Measurements from ENCODE around the gene ENOX1. TPM values are rescaled to one million over a fixed set of nuclear protein-coding genes. Genes with fewer than 3 reads are reported as not detected.
A peak's percentile ranks its signal among the peaks of the same experiment; 100 is the strongest.

The ENOX1 gene
- total and polyA plus RNA-seq, 2 donors (not counting 3 experiments of a cell fraction or from before 2014, with no cell fraction given): 0.17 to 0.97 TPM

- Histone ChIP-seq H3K9ac (replicated peaks; ENCODE audit: extremely low read depth, insufficient read depth, low read length) (no peak overlapping the region), H3K27ac (ENCODE audit: insufficient read depth, low read depth, low read length) (no peak overlapping the region), H3K9me1 (replicated peaks; ENCODE audit: control insufficient read depth, extremely low read depth, insufficient read depth, low read length) (no peaks in the 10 kb centered on the region), H3K79me2 (ENCODE audit: control insufficient read depth, insufficient read depth, low read length) (no peaks in the 10 kb centered on the region), H4K20me1 (replicated peaks; ENCODE audit: control insufficient read depth, extremely low read depth, insufficient read depth, low read length) (no peaks in the 10 kb centered on the region), H3K9me3 (replicated peaks; ENCODE audit: control insufficient read depth, insufficient read depth, low read length) (no peaks in the 10 kb centered on the region), H3K4me2 (ENCODE audit: insufficient read depth, low read length) (no peak overlapping the region), H3K36me3 (ENCODE audit: control insufficient read depth in 2 of 2, extremely low read depth in 1 of 2, insufficient read depth in 2 of 2, low read length in 2 of 2) (no peaks in the 10 kb centered on the region), H3K4me3 (replicated peaks in 1 of 3; ENCODE audit: insufficient read depth in 1 of 3, low read depth in 1 of 3, low read length in 3 of 3) (no peak overlapping the region), H3K4me1 (ENCODE audit: control insufficient read depth, extremely low read depth, insufficient read depth, low read length) (no peaks in the 10 kb centered on the region), H3K27me3 (ENCODE audit: control insufficient read depth in 2 of 2, insufficient read depth in 2 of 2, low read length in 2 of 2) (no peaks in the 10 kb centered on the region), H2AFZ (ENCODE audit: low read depth, low read length) (no peak overlapping the region)
- CTCF ChIA-PET: interaction anchor here (1.2 kb wide), 1 partner anchor 10 kb away, joined by 3 read pairs; no protein-coding TSS in a partner anchor
- dilution Hi-C loops (cut with MboI; ENCODE audit: extremely low pct_ligation_motif_present, low sequenced_read_pairs): no loop called here
- no TSS peak for BruUV-seq (replicated peaks)
- intact Hi-C loops (cut with micrococcal nuclease): no loop called here
- TF ChIP-seq POLR2A (IDR thresholded peaks at IDR 0.05; ENCODE audit: low read depth, low read length): no peak
- TF ChIP-seq JUN (IDR thresholded peaks at IDR 0.05; ENCODE audit: borderline replicate concordance, insufficient read depth, insufficient read length, low read depth): peak; percentile 38
- peak; percentile 15 for TF ChIP-seq FOS (IDR thresholded peaks at IDR 0.05; ENCODE audit: borderline replicate concordance, insufficient read depth, low read length)
- FAIRE-seq (peak; percentile 8), DNase-seq (ENCODE audit: low read depth, low spot score) (peak; percentile 19)
- POLR2A ChIA-PET: no interaction called here
Observed at GRCh38 chr13:43227721-43228120, 559.1 kb downstream of the ENOX1 start.

DNA sequence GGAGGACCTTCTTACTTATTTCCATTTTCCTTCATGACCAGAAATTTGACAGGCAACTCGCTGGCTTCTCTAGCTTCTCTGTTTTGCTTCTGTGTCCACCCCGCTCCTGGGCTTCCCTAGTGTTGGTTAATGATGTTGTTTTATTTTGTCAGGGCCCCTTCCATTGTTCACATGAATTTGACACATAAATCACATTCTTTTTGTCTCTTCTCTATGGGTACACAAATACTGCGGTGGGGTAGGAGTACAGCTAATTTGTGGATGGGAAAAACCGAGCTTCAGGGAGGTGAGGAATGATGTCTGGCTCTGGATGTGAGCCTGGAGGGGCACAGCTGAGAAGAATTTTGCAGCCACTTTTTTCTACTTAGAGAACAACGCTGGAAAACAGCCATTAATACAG, 563.6 kb downstream of the ENOX1 start:
- Histone ChIP-seq H3K4me1 (ENCODE audit: control insufficient read depth, extremely low read depth, insufficient read depth, low read length) (no peaks in the 10 kb centered on the region), H3K36me3 (ENCODE audit: control insufficient read depth in 2 of 2, extremely low read depth in 1 of 2, insufficient read depth in 2 of 2, low read length in 2 of 2) (no peaks in the 10 kb centered on the region), H3K4me2 (ENCODE audit: insufficient read depth, low read length) (no peak overlapping the region), H3K9ac (replicated peaks; ENCODE audit: extremely low read depth, insufficient read depth, low read length) (no peak overlapping the region), H3K27me3 (ENCODE audit: control insufficient read depth in 2 of 2, insufficient read depth in 2 of 2, low read length in 2 of 2) (no peaks in the 10 kb centered on the region), H3K4me3 (replicated peaks in 1 of 3; ENCODE audit: insufficient read depth in 1 of 3, low read depth in 1 of 3, low read length in 3 of 3) (no peak overlapping the region), H3K9me3 (replicated peaks; ENCODE audit: control insufficient read depth, insufficient read depth, low read length) (no peaks in the 10 kb centered on the region), H4K20me1 (replicated peaks; ENCODE audit: control insufficient read depth, extremely low read depth, insufficient read depth, low read length) (no peaks in the 10 kb centered on the region), H3K79me2 (ENCODE audit: control insufficient read depth, insufficient read depth, low read length) (no peaks in the 10 kb centered on the region), H3K9me1 (replicated peaks; ENCODE audit: control insufficient read depth, extremely low read depth, insufficient read depth, low read length) (no peaks in the 10 kb centered on the region), H3K27ac (ENCODE audit: insufficient read depth, low read depth, low read length) (no peak overlapping the region), H2AFZ (ENCODE audit: low read depth, low read length) (no peak overlapping the region)
- dilution Hi-C loops (cut with MboI; ENCODE audit: extremely low pct_ligation_motif_present, low sequenced_read_pairs) (no loop called here), intact Hi-C loops (cut with micrococcal nuclease) (no loop called here)
- ChIA-PET CTCF (no interaction called here), POLR2A (no interaction called here)
- FAIRE-seq (no peak), DNase-seq (ENCODE audit: low read depth, low spot score) (no peak)
- TF ChIP-seq POLR2A (IDR thresholded peaks at IDR 0.05; ENCODE audit: low read depth, low read length): no peak
- no peak for TF ChIP-seq POLR2AphosphoS5 (IDR thresholded peaks at IDR 0.05; ENCODE audit: insufficient read depth, low read depth, low read length)
- no peak for TF ChIP-seq GATA2 (IDR thresholded peaks at IDR 0.05; ENCODE audit: insufficient read depth, insufficient read length, low read depth, low read length)
- TF ChIP-seq JUN (IDR thresholded peaks at IDR 0.05; ENCODE audit: borderline replicate concordance, insufficient read depth, insufficient read length, low read depth): no peak
- TF ChIP-seq EZH2 (IDR thresholded peaks at IDR 0.05; ENCODE audit: borderline replicate concordance, low read depth, low read length, severe bottlenecking): no peak
- no peak for TF ChIP-seq CTCF (IDR thresholded peaks at IDR 0.05; ENCODE audit: extremely low read depth in 1 of 2, insufficient read depth in 1 of 2, low read depth in 1 of 2, low read length in 2 of 2)
- no peak for TF ChIP-seq FOS (IDR thresholded peaks at IDR 0.05; ENCODE audit: borderline replicate concordance, insufficient read depth, low read length)
- TF ChIP-seq, protein P1, sequence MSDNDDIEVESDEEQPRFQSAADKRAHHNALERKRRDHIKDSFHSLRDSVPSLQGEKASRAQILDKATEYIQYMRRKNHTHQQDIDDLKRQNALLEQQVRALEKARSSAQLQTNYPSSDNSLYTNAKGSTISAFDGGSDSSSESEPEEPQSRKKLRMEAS (IDR thresholded peaks at IDR 0.05; ENCODE audit: insufficient read depth, insufficient read length): no peak
- no peak for TF ChIP-seq MYC (IDR thresholded peaks at IDR 0.05; ENCODE audit: low read depth, low read length)
- no TSS peak for BruUV-seq (replicated peaks)
